Sigmoid colon (tissue), 4 donors: Measurements from ENCODE around the gene TOMM20.

Source experiments
- CTCF ChIP-seq, 4 experiments: fragments of 450-650 bp in 3 of 4; fragments of 200-600 bp in 1 of 4; IDR thresholded peaks; one replicate each; pipeline ENCODE4 v1.5.1; 2016 to 2019; ENCODE audit warnings: antibody characterized with exemption in 4 of 4, mild to moderate bottlenecking in 3 of 4, moderate library complexity in 2 of 4
- EP300 ChIP-seq, 4 donors: sonication (generic); formaldehyde crosslinking; IDR thresholded peaks; one replicate each; pipeline ENCODE4 v1.6.1; 2017; ENCODE audit warnings: antibody characterized with exemption in 4 of 4

- no peak for TF ChIP-seq EP300 (IDR thresholded peaks at IDR 0.05)
- TF ChIP-seq CTCF (IDR thresholded peaks at IDR 0.05) = no peak
These were observed 31.8 kb upstream of the TOMM20 start for GRCh38 chr1:235160383-235160956.
